GM12892 (cell line): Measurements from ENCODE around the gene DNAJC17.

Source experiments
- DNase-seq: peaks from one replicate; pipeline ENCODE4 v3.0.0; 2011; ENCODE audit not compliant: insufficient read length
- FAIRE-seq: peaks from 2 replicates; lab custom pipeline; 2011; peaks lifted over from hg19 to GRCh38; lab: Jason Lieb, UNC
- POLR2A ChIP-seq: IDR thresholded peaks from 2 replicates; pipeline ENCODE4 v1.6.1; 2011; ENCODE audit warnings: low read depth, low read length, control low read depth
- POLR2AphosphoS5 ChIP-seq: IDR thresholded peaks from 2 replicates; pipeline ENCODE4 v1.6.1; 2011; ENCODE audit warnings: low read depth, low read length, control low read depth
- TAF1 ChIP-seq: IDR thresholded peaks from 2 replicates; pipeline ENCODE4 v1.6.1; 2011; ENCODE audit warnings: low read depth, mild to moderate bottlenecking, control low read depth, low read length, borderline replicate concordance

The DNAJC17 gene

DNA sequence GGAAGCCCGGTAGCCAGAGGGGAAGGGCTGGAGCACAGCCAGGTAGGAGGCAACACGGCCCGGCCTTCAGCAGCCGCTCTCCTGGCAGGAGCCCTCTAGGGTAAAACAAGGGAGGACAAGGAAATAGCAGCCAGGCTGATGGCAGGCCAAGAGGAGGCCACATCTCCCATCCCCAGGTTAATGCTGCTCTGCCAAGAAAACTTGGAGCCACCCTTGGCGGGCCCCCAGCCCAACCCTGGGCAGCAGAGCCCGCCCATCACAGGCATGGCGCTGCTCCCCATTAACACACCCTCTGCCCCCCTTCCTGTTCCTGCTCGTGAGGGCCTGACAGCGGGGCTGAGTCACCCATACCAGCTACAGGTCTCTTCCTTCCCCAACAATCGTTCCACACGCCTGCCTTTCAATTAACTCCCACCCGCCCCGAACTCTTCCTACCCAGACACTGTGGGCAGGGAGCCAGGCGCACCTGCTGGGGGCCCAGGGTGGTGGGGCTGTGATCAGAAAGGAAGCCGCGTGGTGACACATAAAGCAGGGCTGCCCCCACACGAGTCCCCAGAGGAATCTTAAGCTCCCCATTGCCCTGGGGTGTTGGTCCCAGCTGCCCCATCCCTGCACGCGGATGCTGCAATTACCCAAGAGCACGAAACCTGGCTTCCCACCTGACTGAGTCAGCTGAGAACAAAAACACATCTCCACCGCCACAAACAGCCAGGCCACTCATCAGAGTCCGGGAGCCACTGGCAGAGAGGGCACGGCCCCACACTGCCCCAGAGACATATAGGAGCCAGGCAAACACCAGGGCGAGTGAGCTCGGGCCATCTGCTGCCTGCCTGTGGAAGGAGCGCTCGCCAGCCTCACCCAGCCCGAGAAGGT, 37.8 kb downstream of the DNAJC17 start, which contains the start of gene C15orf62:
C15orf62 (plus strand) TSS at position 707 of the 873 bp plus-strand sequence. CDS start 516 bp downstream, outside the sequence.
- peak; percentile 53 for DNase-seq
- FAIRE-seq = peak; percentile 70
- TF ChIP-seq POLR2A (0 out of 2 replicates have a peak, but pooled peaks have one; percentile 10), TAF1 (no peak)

DNA sequence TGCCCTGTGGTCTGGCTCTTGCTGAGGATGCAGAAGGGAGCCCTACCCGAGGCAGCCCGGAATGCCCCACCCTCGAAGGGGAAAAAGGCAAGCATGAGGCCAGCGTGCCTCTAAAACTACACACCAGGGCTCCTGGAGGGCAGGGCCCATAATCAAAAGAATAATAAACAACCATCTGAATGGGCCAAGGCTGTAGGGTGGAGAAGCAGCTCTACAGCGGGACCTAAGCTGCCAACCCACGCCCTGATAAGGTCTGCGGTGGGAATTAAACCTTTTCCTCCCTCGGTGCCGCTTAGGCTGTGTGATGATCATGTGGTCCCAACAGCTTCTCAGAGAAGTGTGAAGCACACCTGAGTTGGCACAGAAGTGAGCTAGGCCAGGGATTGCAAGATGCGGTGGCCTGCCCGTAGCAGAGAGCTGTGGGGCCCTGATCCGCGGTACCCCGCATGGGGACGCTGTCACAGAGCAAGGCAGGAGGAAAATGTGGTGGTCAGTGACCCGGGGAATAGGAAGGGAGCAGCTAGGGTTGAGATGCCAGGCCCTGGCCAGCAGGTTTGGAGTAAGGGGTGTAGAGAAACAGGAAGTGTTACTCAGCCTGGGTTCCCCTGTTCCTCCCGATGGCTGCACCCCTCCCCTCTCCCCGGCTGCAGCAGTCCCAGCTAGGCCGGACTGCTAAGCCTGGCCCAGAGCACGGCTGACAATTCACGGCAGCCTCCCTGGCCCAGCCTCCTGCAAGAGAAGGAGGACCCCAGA, 38.6 kb downstream of the DNAJC17 start:
- DNase-seq = peak; percentile 58
- TF ChIP-seq POLR2A (no peak), POLR2AphosphoS5 (no peak), TAF1 (no peak)
- FAIRE-seq = peak; percentile 69

DNA sequence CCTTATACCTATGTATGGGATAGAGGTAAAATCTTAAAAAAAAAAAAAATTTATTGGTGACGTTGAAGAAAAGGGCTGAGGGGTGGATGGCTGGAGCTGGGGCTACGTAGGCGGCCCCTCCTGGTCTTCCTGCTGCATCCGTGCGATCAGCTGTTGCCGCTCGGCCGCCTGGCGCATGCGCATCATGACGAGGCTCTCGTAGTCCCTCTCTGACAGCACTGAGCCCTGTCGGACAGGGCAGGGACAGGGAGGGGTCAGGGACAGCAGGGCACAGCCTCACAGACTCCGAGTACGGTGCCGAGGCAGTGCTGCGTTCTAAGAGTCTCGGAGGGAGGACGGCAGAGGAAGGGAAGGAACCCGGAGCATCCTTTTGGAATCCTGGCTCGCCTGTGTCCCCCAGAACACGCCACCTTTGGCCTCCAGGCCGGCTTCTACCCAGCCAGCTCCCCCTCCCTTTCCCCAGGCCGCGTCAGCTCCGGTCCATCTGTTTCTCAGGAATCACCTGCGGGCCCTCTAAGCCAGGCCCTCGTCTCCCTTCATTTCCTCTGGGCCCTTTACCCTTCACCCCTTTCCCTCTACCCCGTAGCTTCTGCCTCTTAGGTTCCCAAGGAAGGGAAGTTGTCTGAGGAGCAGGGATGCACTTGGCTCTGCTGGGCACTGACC, 39.3 kb downstream of the DNAJC17 start:
- FAIRE-seq = no peak
- DNase-seq = no peak
- TF ChIP-seq TAF1 (no peak), POLR2A (no peak), POLR2AphosphoS5 (no peak)

DNA sequence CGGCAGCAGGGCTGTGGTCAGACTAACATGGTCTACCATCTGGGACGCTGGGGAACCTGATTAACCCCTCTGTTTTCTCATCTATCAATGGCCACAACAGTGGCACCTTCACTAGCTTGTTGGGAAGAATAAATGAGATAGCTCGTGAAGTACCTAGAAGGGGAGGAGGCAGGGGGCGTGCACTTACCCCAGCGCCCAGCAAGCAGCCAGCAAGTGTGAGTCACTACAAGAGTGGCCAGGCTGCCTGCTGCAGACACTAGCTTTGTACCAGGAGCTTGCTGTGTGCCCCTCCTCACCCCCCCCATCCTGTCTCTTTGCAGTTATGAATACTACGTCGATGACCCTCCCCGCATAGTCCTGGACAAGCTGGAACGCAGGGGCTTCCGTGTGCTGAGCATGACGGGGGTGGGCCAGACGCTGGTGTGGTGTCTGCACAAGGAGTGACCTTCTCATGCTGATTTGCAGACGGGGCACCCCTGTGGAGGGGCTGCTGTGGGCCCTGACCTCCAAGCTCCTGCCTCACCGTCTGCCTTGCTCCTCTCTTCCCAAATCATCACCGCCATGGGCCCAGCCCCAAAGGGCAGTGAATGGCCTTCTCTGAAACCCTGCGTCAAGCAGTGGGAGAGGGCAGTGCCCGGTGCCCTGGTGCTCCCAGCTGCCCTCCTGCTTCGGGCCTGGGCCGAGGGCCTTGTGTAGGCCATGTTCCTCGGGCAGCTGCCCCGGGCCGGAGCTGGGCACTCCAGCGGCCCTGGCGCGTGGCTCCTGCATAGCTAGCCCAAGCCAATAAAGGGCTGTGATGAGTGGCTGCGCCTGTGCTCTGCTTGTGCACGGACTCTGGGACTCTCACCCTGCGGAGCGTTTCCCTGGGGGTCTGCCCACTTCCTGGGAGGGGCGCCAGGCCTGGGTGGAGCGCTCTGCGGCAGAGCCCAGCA, 40.1 kb downstream of the DNAJC17 start:
- no peak for DNase-seq
- no peak for FAIRE-seq
- no peak for TF ChIP-seq TAF1
- no peak for TF ChIP-seq POLR2AphosphoS5

DNA sequence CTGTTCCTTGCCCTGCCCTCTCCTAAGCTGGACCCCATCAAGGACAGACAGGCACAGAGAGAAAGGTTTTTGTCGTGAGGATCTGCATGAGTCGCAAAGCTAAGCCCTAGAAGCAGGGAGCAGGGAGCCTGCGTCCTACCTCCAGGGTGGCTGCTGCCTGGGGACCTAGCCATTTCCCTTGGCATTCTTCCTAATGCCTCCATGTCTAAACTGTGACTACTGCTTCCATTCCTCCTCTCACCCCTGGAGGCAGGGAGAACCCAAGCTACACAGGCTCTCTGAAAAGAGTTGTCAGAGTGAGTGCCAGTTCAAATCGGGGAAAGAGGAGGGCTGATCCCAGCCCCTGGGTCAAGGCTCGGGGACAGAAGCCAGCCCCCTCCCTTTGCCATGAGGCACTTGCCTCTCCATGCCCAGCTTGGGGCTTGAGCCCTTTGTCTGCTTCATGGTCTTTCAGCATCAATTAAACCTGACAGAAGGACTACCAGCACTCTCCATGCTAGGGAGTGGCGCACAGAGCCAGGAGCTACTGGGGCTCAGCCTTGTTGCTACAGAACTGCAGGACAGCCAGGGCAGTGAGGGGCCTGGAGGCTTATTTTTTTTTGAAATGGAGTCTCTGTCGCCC, 41.0 kb downstream of the DNAJC17 start:
- TF ChIP-seq POLR2AphosphoS5 = no peak
- TF ChIP-seq TAF1 = no peak
- TF ChIP-seq POLR2A = no peak
- DNase-seq (no peak), FAIRE-seq (no peak)

DNA sequence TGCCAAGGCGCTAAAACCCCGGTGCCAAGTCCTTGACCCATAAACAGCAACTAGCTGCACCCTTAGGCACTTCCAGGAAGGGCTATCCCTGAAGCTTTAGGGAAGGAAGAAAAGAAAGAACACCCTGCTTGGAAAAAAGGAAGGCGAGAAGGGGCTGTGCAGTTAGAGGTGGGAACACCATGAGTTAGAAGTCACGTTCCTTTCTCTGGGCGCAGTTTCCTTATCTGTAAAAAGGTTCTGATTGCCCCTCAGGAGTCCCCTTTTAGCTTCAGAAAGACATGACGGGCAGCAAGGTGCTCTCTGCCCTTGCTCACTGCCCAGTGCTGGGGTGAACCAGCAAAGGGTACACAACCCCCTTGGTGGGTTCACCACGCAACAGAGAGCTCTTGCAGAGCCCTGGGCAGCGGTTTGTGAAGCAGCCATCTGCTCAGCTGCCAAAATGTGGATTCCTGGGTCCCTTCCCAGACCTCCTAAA, 42.6 kb downstream of the DNAJC17 start:
- FAIRE-seq (peak; percentile 17), DNase-seq (no peak)
- no peak for TF ChIP-seq POLR2A
- no peak for TF ChIP-seq POLR2AphosphoS5
- TF ChIP-seq TAF1 = no peak

DNA sequence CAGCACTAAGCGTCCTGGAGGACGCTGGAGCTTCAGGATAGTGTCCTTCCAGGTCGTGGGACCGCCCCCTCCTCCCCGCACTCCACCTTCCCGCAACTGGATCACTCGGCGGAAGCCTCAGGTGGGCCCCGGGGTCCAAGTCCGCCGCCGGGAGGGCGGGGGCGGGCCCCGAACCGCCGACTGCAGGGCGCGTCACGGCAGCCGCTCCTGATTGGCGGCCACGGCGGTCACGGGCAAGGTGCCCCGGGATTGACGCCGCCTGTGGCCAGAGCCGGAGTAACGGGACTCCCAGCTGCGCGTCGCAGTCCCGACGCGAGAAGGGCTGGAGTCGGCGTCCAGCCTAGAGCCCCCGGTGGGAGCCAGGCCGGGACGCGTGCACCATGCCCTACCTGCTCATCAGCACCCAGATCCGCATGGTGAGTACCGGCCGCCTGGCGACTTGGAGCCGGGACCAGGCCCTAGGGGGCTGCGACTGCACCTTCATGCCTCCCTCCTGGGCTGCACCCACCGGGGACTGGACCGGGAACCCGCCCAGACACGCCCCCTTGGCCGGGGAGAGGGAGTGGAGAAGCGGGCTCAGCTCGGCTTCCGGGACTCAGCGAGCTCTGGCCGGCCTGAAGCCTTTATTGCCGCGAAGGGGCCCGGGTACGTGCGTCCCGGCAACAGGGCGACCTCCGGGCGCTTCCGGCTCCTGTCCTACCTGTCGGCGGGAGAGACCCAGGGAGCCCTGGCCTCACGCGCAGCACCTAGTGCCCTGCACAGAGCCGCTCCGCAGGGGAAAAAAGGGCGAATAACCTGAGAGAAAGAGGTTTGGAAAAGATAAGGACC, 43.3 kb downstream of the DNAJC17 start, which contains the start of gene GCHFR:
GCHFR (plus strand) TSS at position 268 of the 828 bp plus-strand sequence; CDS start at position 381, 113 bp downstream.
- peak; percentile 78 for DNase-seq
- peak; percentile 78 for FAIRE-seq
- TF ChIP-seq POLR2A (0 out of 2 replicates have a peak, but pooled peaks have one; percentile 22), POLR2AphosphoS5 (peak; percentile 55; the same call in 1 of the 2 replicates), TAF1 (no peak)

DNA sequence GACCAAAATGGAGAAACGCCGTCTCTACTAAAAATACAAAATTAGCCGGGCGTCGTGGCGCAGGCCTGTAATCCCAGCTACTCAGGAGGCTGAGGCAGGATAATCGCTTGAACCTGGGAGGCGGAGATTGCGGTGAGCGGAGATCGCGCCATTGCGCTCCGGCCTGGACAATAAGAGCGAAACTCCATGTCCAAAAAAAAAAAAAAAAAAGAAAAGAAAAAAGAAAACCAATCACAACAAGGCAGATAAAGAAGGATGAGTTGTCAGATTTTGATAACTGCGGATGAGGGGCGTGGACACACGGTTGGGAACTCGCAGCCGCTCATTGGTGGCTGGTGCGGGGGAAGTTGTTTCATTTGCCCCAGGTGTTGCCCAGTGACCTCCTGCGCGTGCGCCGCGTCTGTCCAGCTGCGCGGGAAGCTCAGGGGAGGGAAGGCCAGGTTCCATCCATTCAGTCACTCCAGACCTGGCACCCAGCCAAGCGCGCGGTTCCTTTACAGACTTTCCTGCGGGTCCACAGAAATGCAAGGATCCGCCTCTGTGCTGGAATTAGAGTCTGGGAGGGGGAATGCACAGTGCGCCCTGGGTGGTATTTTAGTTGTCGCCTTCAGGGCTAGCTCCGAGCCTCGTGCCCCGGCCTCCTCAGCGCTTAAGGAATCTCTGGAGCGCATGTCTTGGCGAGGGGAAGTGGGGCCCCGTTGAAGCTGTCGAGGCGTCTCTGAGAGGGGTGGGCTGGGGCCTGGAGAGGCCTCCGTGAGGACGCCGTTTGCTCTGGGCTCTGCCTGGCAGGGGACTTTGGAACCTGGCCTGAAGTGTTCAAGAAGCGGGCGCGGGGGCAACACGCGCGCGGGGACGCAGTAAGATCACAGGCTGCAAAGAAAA, 44.1 kb downstream of the DNAJC17 start:
- no peak for TF ChIP-seq POLR2A

More for the DNA sequence above, 44.1 kb downstream of the DNAJC17 start:
- DNase-seq = peak; percentile 57
- FAIRE-seq = peak; percentile 65
